Stimulated activated CD8-positive, alpha-beta memory T cell treated with anti-CD3 and anti-CD28 coated beads, Interleukin-4, amount 100 ng/mL, for 4 hours (primary cell): ENCODE measurements around the gene GPR25.
"Not testable (repeated sequence)": the region's sequence is repeated elsewhere in the genome, so short reads cannot be mapped to it uniquely, and the experiment has no call there.

Experiments
- DNase-seq, 2 donors: peaks; one replicate each; pipeline ENCODE4 v3.0.0-alpha.2; 2020; ENCODE audit warnings: low read depth in 2 of 2, low spot score in 1 of 2

Gene GPR25

DNA sequence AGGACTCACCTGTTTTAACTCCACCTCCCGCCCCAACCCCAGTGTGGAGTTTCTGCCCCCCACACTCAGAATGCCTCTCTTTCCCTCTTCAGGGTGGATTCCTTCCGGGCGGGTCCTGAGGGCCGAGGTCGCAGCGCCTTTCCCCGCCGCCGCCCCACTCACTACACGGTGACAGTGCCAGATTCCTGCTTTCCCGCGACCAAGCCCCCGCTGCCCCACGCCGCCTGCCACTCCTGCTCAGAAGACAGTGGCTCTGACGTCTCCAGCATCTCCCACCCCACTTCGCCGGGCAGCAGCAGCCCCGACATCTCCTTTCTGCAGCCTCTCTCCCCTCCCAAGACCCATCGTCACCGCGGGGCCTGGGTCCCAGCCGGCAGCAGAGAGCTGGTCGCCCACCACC, 38.6 kb downstream of the GPR25 start:
- DNase-seq: no peak

DNA sequence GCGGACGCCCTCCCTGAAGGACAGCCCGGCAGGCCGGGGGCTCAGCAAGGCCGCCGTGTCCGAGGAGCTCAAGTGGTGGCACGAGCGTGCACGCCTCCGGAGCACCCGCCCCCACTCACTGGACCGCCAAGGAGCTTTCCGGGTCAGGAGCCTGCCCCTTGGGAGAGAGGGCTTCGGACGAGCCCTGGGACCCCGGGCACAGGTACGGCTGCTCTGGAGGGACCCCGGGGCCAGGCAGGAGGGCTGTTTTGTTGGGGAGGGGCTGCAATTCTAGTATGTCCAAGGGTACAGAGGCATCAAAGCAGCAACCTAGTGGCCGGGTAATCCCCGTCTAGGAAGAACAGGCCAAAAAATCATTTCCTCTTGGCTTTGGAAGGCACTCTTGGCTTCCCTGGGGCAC, 39.2 kb downstream of the GPR25 start:
- not testable (repeated sequence) for DNase-seq

DNA sequence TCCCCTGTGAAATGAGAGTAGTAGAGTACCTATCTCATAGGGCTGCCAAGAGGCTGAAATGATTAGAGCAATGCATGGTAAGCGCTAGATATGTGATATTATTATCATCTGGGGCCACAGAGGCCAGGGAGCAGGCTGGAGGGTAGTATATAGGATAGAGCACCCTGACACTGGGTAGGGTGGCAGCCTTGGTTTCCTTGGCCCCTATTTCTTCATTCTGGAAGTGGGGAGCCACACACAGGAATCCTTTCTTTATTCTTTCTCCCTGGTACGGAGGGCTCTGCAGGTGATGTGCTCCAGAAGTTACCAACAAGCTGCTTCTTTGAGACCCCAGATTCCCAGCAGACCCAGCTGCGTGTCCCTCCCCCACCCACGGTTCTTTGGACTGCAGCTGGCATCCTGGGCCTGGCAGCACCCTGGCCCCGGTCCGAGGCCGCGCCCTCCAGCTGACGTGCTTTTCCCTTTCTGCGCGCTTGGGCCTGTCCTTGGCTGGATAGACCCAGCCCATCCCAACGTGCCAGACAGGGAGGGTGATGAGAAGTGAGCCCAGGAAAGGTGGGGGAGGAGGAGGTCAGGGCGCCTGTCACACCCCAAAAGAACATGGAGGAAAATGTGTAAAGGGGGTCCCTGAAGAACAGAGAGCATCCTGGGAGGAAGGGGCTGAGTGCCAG, 40.1 kb downstream of the GPR25 start:
- no peak for DNase-seq

DNA sequence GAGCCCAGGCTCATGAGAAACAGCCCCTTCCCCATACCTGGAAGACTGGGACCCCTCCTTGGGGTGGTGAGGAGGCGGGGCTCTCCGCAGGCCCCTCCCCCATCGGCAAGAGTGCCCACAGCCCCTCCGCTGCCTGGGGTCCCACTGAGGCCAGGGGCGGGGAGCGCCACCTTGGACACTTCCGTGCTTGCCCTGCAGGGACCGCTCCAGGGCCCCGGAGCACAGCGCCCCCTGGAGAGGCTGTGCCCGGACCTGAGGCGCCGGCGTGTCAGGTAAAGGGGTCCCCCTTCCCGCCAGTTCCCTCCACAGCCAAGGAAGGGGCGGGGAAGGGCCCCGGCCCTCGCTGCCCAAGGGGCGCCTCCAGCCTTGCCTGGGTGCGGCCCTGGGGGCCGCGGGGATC, 43.4 kb downstream of the GPR25 start:
- DNase-seq: no peak

DNA sequence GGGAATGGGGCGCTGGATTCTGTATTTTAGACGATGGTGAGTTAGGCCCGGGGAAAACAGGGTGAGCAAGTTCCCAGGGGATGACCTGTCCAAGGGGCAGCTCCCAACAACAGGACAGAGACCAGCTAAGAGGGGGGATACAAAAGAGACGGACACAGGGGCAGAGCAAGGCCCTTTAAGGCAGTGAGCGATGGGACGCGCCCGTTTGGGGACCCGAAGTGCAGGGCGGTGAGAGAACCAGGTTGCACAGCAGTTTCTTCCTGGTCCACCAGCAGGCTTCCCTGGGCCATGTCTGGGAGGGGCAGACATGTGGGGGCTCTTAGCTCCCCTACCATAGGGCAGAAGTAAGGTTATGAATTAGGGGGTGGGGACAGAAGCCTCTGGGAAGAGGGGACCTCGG, 43.9 kb downstream of the GPR25 start:
- no peak for DNase-seq

DNA sequence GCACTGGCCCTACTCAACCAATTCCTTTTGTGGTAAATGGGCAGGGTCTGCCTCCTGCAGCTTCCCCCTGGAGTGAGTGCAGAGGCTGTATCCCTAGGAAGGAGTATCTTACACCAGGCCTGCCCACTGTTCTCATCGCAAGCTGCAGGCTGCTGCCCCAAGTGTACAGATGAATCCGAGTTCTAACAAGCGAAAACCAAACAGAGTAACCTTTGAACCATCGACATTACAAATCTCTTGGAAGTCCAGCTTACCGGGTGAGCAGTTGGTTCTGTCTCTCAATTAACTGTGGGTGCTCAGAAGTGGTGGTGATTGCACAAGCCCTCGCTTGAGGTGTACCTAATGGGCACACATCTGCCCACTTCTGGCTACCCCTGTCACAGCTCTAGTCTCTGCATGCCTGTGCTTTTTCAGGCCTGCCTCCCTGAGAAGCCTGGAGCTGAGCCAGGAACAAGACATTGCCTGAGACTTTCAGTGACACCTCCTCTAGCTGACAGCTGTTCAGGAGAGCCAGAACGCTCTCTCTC, 44.6 kb downstream of the GPR25 start:
- no peak for DNase-seq

DNA sequence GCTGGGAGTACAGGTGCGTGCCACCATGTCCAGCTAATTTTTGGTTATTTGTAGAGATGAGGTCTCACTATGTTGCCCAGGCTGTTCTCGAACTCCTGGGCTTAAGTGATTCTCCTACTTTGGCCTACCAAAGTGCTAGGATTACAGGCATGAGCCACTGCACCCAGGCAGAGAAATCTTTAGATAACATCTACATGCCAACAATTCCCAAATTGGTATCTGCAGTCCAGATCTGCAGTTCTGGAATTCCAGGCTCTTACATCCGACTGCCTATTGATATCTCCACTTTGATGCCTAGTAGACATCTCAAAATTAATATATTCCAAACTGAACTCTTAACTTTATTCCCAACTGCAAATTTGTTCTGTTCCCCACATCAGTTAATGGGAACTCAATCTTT, 45.2 kb downstream of the GPR25 start:
- DNase-seq: no peak

DNA sequence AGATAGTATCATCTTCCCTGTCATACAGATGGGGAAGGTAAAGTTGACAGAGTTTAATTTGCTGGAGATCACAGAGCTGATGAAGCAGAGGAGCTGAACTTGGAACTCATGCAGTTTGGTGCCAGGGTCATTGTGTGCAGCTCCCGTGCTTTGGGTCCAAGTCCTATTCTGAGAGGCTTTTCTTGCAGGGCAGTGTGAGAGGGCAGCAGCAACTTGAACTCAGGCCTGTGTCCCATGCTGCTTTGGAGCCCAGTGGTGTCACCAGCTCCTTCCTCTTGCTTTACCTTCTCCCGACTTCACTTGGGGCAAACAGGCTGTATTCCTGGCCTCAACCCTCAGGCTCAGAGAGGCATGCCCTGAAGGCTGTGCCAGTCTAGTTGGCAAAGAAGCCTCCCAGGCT, 46.6 kb downstream of the GPR25 start:
- DNase-seq: no peak

DNA sequence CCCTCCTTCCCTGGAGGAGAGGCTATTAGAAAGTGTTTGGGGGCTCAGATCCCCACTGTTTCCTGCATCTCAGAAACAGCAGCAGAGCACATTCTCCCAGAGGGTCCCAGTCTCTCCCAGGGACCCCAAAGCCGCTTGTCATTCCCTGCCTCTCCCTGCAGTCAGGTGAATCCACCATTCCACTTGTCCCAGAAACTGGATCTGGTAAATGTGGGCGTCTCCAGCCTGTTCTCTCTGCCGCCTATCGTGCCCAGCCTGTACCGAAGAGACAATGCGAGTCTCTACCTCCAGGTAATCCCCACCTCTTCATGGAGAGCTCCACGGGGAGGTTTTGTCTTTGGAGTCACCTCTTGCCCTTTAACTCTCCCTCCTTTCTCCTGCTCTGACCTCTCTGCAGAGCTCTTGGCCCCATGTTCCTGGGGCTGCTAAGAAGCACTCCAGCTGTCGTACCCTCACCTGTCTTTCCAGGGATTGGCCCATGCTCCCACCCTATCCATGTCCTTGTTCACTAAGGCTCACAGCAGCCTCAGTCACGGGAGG, 48.9 kb downstream of the GPR25 start:
- no peak for DNase-seq

DNA sequence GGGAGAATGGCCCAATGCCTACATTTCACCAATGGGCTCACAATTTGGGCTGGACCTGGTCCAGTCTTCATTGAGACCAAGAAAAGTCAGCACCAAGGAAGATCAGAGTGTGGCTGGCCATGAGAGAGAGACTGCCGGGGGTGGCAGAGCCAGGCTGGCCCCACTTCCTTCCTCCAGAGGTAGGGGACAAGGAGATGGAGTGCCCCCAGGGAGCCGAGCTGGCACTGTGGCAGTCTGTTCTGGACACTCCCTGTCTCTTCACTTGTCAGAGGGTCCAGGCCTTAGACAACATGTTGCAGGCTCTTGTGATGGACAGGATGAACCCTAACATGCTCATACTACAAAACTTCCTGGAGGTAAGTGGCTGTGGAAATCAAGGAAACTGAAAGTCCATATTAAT, 49.6 kb downstream of the GPR25 start:
- DNase-seq: no peak

DNA sequence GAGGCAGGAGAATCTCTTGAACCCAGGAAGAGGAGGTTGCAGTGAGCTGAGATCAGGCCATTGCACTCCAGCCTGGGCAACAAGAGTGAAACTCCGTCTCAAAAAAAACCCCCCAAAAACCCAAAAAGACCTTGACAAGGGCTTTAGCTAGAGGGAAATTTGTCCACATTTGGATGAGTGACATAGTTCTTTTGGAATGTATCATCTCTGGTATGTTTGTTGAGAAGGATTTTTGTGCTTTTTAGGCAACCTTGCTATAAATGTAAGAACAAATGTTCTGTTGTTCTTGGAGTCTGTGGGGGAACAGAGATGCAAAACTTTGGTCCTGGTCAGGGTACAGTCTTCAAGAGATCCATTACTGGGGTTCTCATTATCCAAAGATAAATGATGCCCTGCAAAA, 50.8 kb downstream of the GPR25 start:
- DNase-seq: no peak
